Measurements from ENCODE around the gene SPINK5. TPM values are rescaled to one million over a fixed set of nuclear protein-coding genes. Genes with fewer than 3 reads are reported as not detected.

Gene SPINK5
- total RNA-seq, 1 experiment from 2014 or later: 6.0 TPM

DNA sequence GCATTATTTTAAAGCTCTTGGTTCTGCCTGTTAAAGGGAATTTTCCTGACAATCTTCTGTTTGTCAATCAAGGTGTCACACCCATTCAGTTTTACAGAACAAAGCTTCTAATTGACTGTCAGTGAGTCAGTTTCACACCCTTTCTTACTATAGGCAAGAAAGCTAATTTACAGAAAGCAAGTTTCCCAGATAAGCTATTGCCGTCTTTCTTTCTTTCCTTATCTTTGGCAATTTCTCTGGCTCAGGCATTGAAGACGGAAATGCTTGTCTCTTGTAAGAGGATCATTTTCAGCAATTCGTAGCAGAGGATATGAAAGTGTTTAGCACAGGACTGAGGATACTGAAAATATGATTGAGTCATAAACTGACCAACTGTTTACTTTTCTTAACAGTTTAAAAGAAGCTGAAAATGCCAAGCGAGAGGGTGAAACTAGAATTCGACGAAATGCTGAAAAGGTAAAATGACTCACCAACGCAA is 27.0 kb downstream of the SPINK5 start:
- H3K27ac Mint-ChIP-seq: no peak overlapping the region
- H2BK5ac ChIP-seq (ENCODE audit: insufficient read length, low read length): no peak overlapping the region
- no peaks in the 10 kb centered on the region for H3K79me2 ChIP-seq (ENCODE audit: insufficient read depth, low read length)
- no peak overlapping the region for H3K9ac ChIP-seq (ENCODE audit: extremely low read depth, insufficient read length, low read length)
- no peak overlapping the region for H2BK120ac ChIP-seq (ENCODE audit: low read depth, low read length, poor library complexity, severe bottlenecking)
- H3K27me3 ChIP-seq (ENCODE audit: insufficient read depth, low read length): no peaks in the 10 kb centered on the region
- TF ChIP-seq, protein P1, sequence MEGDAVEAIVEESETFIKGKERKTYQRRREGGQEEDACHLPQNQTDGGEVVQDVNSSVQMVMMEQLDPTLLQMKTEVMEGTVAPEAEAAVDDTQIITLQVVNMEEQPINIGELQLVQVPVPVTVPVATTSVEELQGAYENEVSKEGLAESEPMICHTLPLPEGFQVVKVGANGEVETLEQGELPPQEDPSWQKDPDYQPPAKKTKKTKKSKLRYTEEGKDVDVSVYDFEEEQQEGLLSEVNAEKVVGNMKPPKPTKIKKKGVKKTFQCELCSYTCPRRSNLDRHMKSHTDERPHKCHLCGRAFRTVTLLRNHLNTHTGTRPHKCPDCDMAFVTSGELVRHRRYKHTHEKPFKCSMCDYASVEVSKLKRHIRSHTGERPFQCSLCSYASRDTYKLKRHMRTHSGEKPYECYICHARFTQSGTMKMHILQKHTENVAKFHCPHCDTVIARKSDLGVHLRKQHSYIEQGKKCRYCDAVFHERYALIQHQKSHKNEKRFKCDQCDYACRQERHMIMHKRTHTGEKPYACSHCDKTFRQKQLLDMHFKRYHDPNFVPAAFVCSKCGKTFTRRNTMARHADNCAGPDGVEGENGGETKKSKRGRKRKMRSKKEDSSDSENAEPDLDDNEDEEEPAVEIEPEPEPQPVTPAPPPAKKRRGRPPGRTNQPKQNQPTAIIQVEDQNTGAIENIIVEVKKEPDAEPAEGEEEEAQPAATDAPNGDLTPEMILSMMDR (conservative IDR thresholded peaks at IDR 0.05): no peak
- H3K56ac ChIP-seq (ENCODE audit: insufficient read length, low read depth, low read length): no peak overlapping the region
- no peak overlapping the region for H2BK20ac ChIP-seq (ENCODE audit: low read depth, low read length, poor library complexity, severe bottlenecking)
- H4K8ac ChIP-seq (replicated peaks; ENCODE audit: insufficient read length, low read depth, low read length): no peak overlapping the region
- H2AK5ac ChIP-seq (ENCODE audit: insufficient read length, low read length): no peak overlapping the region
- no peak for DNase-seq
- H2BK12ac ChIP-seq (ENCODE audit: insufficient read length, low read depth, low read length): no peak overlapping the region
- no peaks in the 10 kb centered on the region for H3K79me1 ChIP-seq (ENCODE audit: insufficient read depth, low read depth, low read length, poor library complexity, severe bottlenecking)
- no CpG with 5 or more reads among the region's 7 CpGs for WGBS (ENCODE audit: extremely low coverage, insufficient read length, low lambda C conversion rate)
- H2AFZ ChIP-seq (ENCODE audit: low read length): no peak overlapping the region
- peaks cover 0 to 8% (median 0%) of the 10 kb centered on the region in 3 experiments; a peak in 2 of 7 replicates for H3K36me3 Mint-ChIP-seq (ENCODE audit: insufficient read depth in 1 of 3, low read depth in 3 of 3)
- H3K27me3 Mint-ChIP-seq (ENCODE audit: low read depth): no peaks in the 10 kb centered on the region
- no peak overlapping the region for H4K5ac ChIP-seq (ENCODE audit: insufficient read length, low read depth, low read length)
- H3K14ac ChIP-seq (ENCODE audit: insufficient read depth, low read length): no peak overlapping the region
- H3K23me2 ChIP-seq (ENCODE audit: insufficient read length, low read depth, low read length, poor library complexity, severe bottlenecking): no peaks in the 10 kb centered on the region
- H3K4ac ChIP-seq (ENCODE audit: low read depth, low read length): no peak overlapping the region
- no peaks in the 10 kb centered on the region for H3K9me3 ChIP-seq (ENCODE audit: control insufficient read depth, low read depth, low read length)
- no peaks in the 10 kb centered on the region for H3K4me1 ChIP-seq (ENCODE audit: insufficient read depth, low read length)
- no peaks in the 10 kb centered on the region for H4K20me1 ChIP-seq (ENCODE audit: control insufficient read depth, insufficient read depth, insufficient read length)
- no peak overlapping the region for H4K91ac ChIP-seq (ENCODE audit: insufficient read length, low read depth, low read length)
- no peak overlapping the region for H3K4me3 Mint-ChIP-seq
- H3K27ac ChIP-seq (ENCODE audit: insufficient read length, low read depth, low read length): no peak overlapping the region
- H3K9me3 Mint-ChIP-seq: no peaks in the 10 kb centered on the region
- peaks cover 0 to 5% of the 10 kb centered on the region in 2 experiments; a peak in 1 of 4 replicates for H3K4me1 Mint-ChIP-seq
- H2BK15ac ChIP-seq (ENCODE audit: low read depth, low read length): no peak overlapping the region
- H3K18ac ChIP-seq (ENCODE audit: insufficient read length, low read depth, low read length): no peak overlapping the region
- no peak overlapping the region for H3K4me2 ChIP-seq (ENCODE audit: insufficient read depth, insufficient read length, low read length)
- no peak overlapping the region for H3K23ac ChIP-seq (ENCODE audit: insufficient read length, low read depth, low read length)
- H3T11ph ChIP-seq (ENCODE audit: low read length): no peak overlapping the region

All from H9 (cell line).